HepG2 (cell line): ENCODE data around the gene NOXO1. TPM values are rescaled to one million over a fixed set of nuclear protein-coding genes. Genes with fewer than 3 reads are reported as not detected.
A peak's percentile ranks its signal among the peaks of the same experiment; 100 is the strongest.

Experiments used
- ATF1 ChIP-seq: IDR thresholded peaks from 2 replicates; pipeline ENCODE4 v1.6.1; 2016; ENCODE audit warnings: mild to moderate bottlenecking, control low read depth
- ATM ChIP-seq: fragments of 450-650 bp; IDR thresholded peaks from 2 replicates; pipeline ENCODE4 v1.7.1; 2017; ENCODE audit warnings: mild to moderate bottlenecking, borderline replicate concordance
- BCL3 ChIP-seq: sonication (generic); formaldehyde crosslinking; IDR thresholded peaks from 2 replicates; pipeline ENCODE4 v1.5.1; 2020; ENCODE audit warnings: mild to moderate bottlenecking, missing genetic modification reagents, moderate library complexity
- CEBPZ ChIP-seq: IDR thresholded peaks from 2 replicates; pipeline ENCODE4 v1.6.1; 2012; ENCODE audit warnings: low read length, improper control_type of control experiment
- E2F1 ChIP-seq: sonication (generic); formaldehyde crosslinking; IDR thresholded peaks from 2 replicates; pipeline ENCODE4 v1.5.0; 2020; ENCODE audit warnings: missing genetic modification reagents
- KLF6 ChIP-seq: IDR thresholded peaks from 2 replicates; pipeline ENCODE4 v1.8.0; 2016; ENCODE audit warnings: missing biosample characterization, missing genetic modification reagents
- NR2F1 ChIP-seq, 2 experiments: fragments of 450-650 bp in 1 of 2; formaldehyde crosslinking in 1 of 2; IDR thresholded peaks; 2 replicates each; pipeline versions ENCODE4 v1.5.0 to v1.6.1; 2016 to 2020; ENCODE audit warnings: mild to moderate bottlenecking in 1 of 2, missing compliant biosample characterization in 1 of 2, missing genetic modification reagents in 1 of 2, moderate library complexity in 1 of 2
- PBX2 ChIP-seq: IDR thresholded peaks from 2 replicates; pipeline ENCODE4 v1.6.1; 2016; ENCODE audit warnings: control low read depth
- PCBP1 ChIP-seq: fragments of 200-400 bp; formaldehyde crosslinking; IDR thresholded peaks from 2 replicates; pipeline ENCODE4 v1.6.1; 2017; ENCODE audit warnings: mild to moderate bottlenecking, low read depth, low read length, borderline replicate concordance
- RELA ChIP-seq: sonication (generic); formaldehyde crosslinking; IDR thresholded peaks from 2 replicates; pipeline ENCODE4 v1.4.0; 2020; ENCODE audit warnings: missing genetic modification reagents
- STAT6 ChIP-seq: sonication (generic); formaldehyde crosslinking; IDR thresholded peaks from 2 replicates; pipeline ENCODE4 v1.4.0; 2020; ENCODE audit warnings: missing genetic modification reagents, mild to moderate bottlenecking, borderline replicate concordance
- U2AF1 ChIP-seq: fragments of 200-400 bp; formaldehyde crosslinking; optimal IDR thresholded peaks from 2 replicates; pipeline ENCODE3; 2017; ENCODE audit warnings: mild to moderate bottlenecking, low read depth, low read length
- ZFYVE20 ChIP-seq: sonication (generic); formaldehyde crosslinking; IDR thresholded peaks from 2 replicates; pipeline ENCODE4 v1.8.0; 2023; ENCODE audit warnings: low read depth, mild to moderate bottlenecking, moderate library complexity, missing genetic modification reagents, borderline replicate concordance
- ZNF547 ChIP-seq: sonication (generic); formaldehyde crosslinking; IDR thresholded peaks from 2 replicates; pipeline ENCODE4 v1.5.1; 2020; ENCODE audit warnings: mild to moderate bottlenecking, missing genetic modification reagents
- ZNF720 ChIP-seq: sonication (generic); formaldehyde crosslinking; IDR thresholded peaks from 2 replicates; pipeline ENCODE4 v1.4.0; 2020; ENCODE audit warnings: missing genetic modification reagents
- ZNF800 ChIP-seq: sonication (generic); formaldehyde crosslinking; IDR thresholded peaks from 2 replicates; pipeline ENCODE4 v1.4.0; 2020; ENCODE audit warnings: missing genetic modification reagents
- polyA plus RNA-seq, 8 experiments: library from polyadenylated mRNA; depleted of rRNA in 3 of 8; stranded (reverse) in 7 of 8; unstranded in 1 of 8; fragments of >200 nt; fragmentation: Illumina TruSeq in 4 of 8; extraction: Trizol in 4 of 8; gene quantifications; 2 replicates each; pipeline versions ENCODE4 v1.2.1 to v1.2.3, GENCODE V29; 2011 to 2016; ENCODE audit warnings: low read depth in 4 of 8, missing spikeins in 1 of 8, mixed read lengths in 1 of 8; ENCODE audit not compliant: insufficient read depth in 1 of 8
- total RNA-seq, 5 experiments: library from RNA; depleted of rRNA; stranded (reverse); fragments of >200 nt; fragmentation: Illumina TruSeq; extraction: Trizol; gene quantifications; 2 replicates each; pipeline ENCODE4 v1.2.3, GENCODE V29; 2016; ENCODE audit warnings: low read depth in 1 of 5

Gene NOXO1
- total and polyA plus RNA-seq, 2 of the 13 experiments (the other 11 are each of a cell fraction or from before 2014, with no cell fraction given) = 0.69 to 1.4 TPM

- TF ChIP-seq RELA (CRISPR knock-in tag) (no peak), ZNF547 (CRISPR knock-in tag) (no peak), ZNF720 (no peak), ATF1 (CRISPR knock-in tag) (no peak), NR2F1 (CRISPR knock-in tag; IDR thresholded peaks at IDR 0.05) (no peak), PBX2 (CRISPR knock-in tag) (no peak), ATM (no peak), PCBP1 (0 out of 2 replicates have a peak, but pooled peaks have one; percentile 26), E2F1 (no peak), BCL3 (CRISPR knock-in tag) (no peak; the same call in 1 of the 2 replicates), ZNF800 (CRISPR knock-in tag) (no peak), ZFYVE20 (CRISPR knock-in tag) (no peak), STAT6 (CRISPR knock-in tag) (no peak), CEBPZ (no peak), KLF6 (CRISPR knock-in tag) (no peak), U2AF1 (no peak)
Measured at GRCh38 chr16:1932050-1933028, 48.9 kb downstream of the NOXO1 start (continued).
